ENCODE data around the gene CLEC11A.
"Not testable (repeated sequence)": the region's sequence is repeated elsewhere in the genome, so short reads cannot be mapped to it uniquely, and the experiment has no call there.

Gene CLEC11A

GRCh38 chr19:50750010-50750409, 26.8 kb downstream of the CLEC11A start:
- Histone ChIP-seq H3K36me3 (ENCODE audit: control insufficient read depth in 2 of 2, insufficient read depth in 1 of 2, low read length in 2 of 2) (no peaks in the 10 kb centered on the region), H3K4me3 (ENCODE audit: low read depth, low read length) (no peak overlapping the region), H3K27ac (ENCODE audit: extremely low read depth, low read depth, low read length) (no peak overlapping the region), H3K9me3 (ENCODE audit: control insufficient read depth, insufficient read depth, low read depth, low read length) (no peaks in the 10 kb centered on the region), H3K4me1 (ENCODE audit: control insufficient read depth, insufficient read depth, low read length) (no peaks in the 10 kb centered on the region)
- ChIA-PET CTCF (interaction anchor here (0.7 to 1.1 kb wide), 3 partner anchors 25 to 841 kb away, joined by 3 to 6 read pairs (median 3); no protein-coding TSS in a partner anchor), POLR2A (no interaction called here)
- peak; percentile 71; the same call in 1 of the 2 replicates for TF ChIP-seq SCRT1 (tag by site-specific recombination; IDR thresholded peaks at IDR 0.05; ENCODE audit: borderline replicate concordance)
- TF ChIP-seq SCRT2 (tag by site-specific recombination; IDR thresholded peaks at IDR 0.05) = peak; percentile 89
- TF ChIP-seq PRDM2 (tag by site-specific recombination; IDR thresholded peaks at IDR 0.05; ENCODE audit: borderline replicate concordance) = no peak

DNA sequence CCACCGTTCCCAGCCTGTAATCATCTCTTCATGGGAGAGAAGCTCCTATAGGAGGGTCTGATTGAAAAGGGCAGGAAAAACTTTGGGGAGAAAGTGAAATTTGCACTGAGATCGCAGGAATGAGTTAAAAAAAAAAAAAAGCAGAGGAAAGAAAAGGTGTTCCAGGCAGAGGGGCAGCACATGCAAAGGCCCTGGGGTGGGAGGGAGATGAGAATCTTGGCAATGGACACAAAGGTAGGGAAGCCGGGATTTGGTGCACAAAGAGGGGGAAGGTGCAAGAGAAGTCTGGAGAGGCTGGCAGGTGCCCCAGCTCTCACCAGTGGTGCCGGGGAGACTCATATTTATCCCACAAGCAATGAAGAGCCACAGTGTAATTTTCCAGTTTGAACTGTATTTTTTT, 30.7 kb downstream of the CLEC11A start:
- ChIA-PET CTCF (interaction anchor here (0.7 to 1.4 kb wide), 4 partner anchors 29 to 213 kb away, joined by 3 to 5 read pairs (median 3); no protein-coding TSS in a partner anchor), POLR2A (interaction anchor here (0.6 kb wide), 2 partner anchors 29 to 182 kb away, joined by 3 read pairs; no protein-coding TSS in a partner anchor)
- Histone ChIP-seq H3K9me3 (ENCODE audit: control insufficient read depth, insufficient read depth, low read depth, low read length) (no peaks in the 10 kb centered on the region), H3K27ac (ENCODE audit: extremely low read depth, low read depth, low read length) (no peak overlapping the region), H3K4me3 (ENCODE audit: low read depth, low read length) (no peak overlapping the region), H3K4me1 (ENCODE audit: control insufficient read depth, insufficient read depth, low read length) (no peaks in the 10 kb centered on the region), H3K36me3 (ENCODE audit: control insufficient read depth in 2 of 2, insufficient read depth in 1 of 2, low read length in 2 of 2) (no peaks in the 10 kb centered on the region)
- TF ChIP-seq MYNN (tag by site-specific recombination; IDR thresholded peaks at IDR 0.05; ENCODE audit: borderline replicate concordance) (no peak), ZNF623 (tag by site-specific recombination; IDR thresholded peaks at IDR 0.05) (peak; percentile 84), SCRT2 (tag by site-specific recombination; IDR thresholded peaks at IDR 0.05) (no peak), PBX3 (CRISPR knock-in tag; IDR thresholded peaks at IDR 0.05) (no peak)

DNA sequence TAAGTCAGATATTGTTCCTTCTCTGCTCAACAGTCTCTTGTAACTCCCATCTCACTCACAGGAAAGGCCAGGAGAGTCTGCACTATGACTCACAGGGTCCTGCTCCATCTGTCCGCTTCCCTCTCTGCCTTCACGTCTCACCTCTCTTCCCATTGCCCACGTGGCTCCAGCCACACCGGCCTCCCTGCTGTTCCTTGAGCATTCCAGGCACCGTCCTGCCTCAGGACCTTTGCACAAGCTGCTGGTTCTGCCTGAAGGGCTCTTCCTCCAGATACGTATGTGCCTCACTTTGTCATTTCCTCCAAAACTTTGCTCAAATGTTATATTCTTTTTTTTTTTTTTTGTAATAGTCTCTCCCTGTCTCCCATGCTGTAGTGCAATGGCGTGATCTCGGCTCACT, 33.1 kb downstream of the CLEC11A start:
- H3K4me1 ChIP-seq (ENCODE audit: control insufficient read depth, insufficient read depth, low read length); POLR2A ChIA-PET; H3K27ac ChIP-seq (ENCODE audit: extremely low read depth, low read depth, low read length); H3K9me3 ChIP-seq (ENCODE audit: control insufficient read depth, insufficient read depth, low read depth, low read length); H3K4me3 ChIP-seq (ENCODE audit: low read depth, low read length); H3K36me3 ChIP-seq (ENCODE audit: control insufficient read depth in 2 of 2, insufficient read depth in 1 of 2, low read length in 2 of 2): not testable (repeated sequence)
- peak; percentile 97 for TF ChIP-seq ZNF623 (tag by site-specific recombination; IDR thresholded peaks at IDR 0.05)
- CTCF ChIA-PET = interaction anchor here (0.5 kb wide), 1 partner anchor 37 kb away, joined by 5 read pairs; no protein-coding TSS in a partner anchor

DNA sequence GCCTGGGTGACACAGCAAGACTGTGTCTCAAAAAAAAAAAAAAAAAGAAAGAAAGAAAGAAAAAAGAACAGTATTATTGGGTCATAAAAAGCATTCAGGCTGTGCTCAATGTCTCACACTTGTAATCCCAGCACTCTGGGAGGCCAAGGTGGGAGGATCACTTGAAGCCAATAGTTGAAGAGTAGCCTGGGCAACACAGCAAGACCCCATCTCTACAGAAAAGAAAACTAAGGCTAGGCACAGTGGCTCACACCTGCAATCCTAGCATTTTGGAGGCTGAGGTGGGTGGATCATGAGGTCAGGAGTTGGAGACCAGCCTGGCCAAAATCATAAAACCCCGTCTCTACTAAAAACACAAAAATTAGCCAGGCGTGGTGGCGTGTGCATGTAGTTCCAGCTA, 34.5 kb downstream of the CLEC11A start:
- H3K4me3 ChIP-seq (ENCODE audit: low read depth, low read length); H3K9me3 ChIP-seq (ENCODE audit: control insufficient read depth, insufficient read depth, low read depth, low read length); H3K36me3 ChIP-seq (ENCODE audit: control insufficient read depth in 2 of 2, insufficient read depth in 1 of 2, low read length in 2 of 2); POLR2A ChIA-PET; CTCF ChIA-PET; H3K27ac ChIP-seq (ENCODE audit: extremely low read depth, low read depth, low read length); H3K4me1 ChIP-seq (ENCODE audit: control insufficient read depth, insufficient read depth, low read length): not testable (repeated sequence)
- TF ChIP-seq ZNF121 (tag by site-specific recombination; IDR thresholded peaks at IDR 0.05) = peak; percentile 74

DNA sequence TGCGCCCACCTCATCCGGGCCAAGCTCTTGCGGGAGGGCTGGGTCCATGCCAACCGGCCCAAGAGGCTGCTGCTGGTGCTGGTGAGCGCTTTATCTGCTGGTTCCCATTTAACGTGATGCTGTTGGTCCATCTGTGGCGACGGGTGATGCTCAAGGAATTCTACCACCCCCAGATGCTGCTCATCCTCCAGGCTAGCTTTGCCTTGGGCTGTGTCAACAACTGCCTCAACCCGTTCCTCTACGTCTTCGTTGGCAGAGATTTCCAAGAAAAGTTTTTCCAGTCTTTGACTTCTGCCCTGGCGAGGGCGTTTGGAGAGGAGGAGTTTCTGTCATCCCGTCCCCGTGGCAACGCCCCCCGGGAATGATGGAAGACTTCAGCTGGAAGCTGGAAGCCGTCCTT, 35.9 kb downstream of the CLEC11A start:
- CTCF ChIA-PET = interaction anchor here (0.6 to 1.4 kb wide), 3 partner anchors 50 to 609 kb away, joined by 3 to 4 read pairs (median 3); no protein-coding TSS in a partner anchor
- H3K36me3 ChIP-seq (ENCODE audit: control insufficient read depth in 2 of 2, insufficient read depth in 1 of 2, low read length in 2 of 2); H3K4me3 ChIP-seq (ENCODE audit: low read depth, low read length); H3K4me1 ChIP-seq (ENCODE audit: control insufficient read depth, insufficient read depth, low read length); H3K9me3 ChIP-seq (ENCODE audit: control insufficient read depth, insufficient read depth, low read depth, low read length); H3K27ac ChIP-seq (ENCODE audit: extremely low read depth, low read depth, low read length); POLR2A ChIA-PET: not testable (repeated sequence)
